Esophagus squamous epithelium (tissue), 5 donors: Measurements from ENCODE around the gene CNBP. TPM values are rescaled to one million over a fixed set of nuclear protein-coding genes. Genes with fewer than 3 reads are reported as not detected.
"Not testable (repeated sequence)": the region's sequence is repeated elsewhere in the genome, so short reads cannot be mapped to it uniquely, and the experiment has no call there.

ENCODE experiments used
- DNase-seq: peaks from one replicate; lab custom pipeline; 2025; lab: John Stamatoyannopoulos, UW
- H3K27ac ChIP-seq, 4 donors: fragments of 200-600 bp; sonication (generic); one replicate each; pipeline ENCODE4 v1.5.1; 2016 to 2019; ENCODE audit warnings: mild to moderate bottlenecking in 1 of 4
- H3K27me3 ChIP-seq, 4 donors: fragments of 200-600 bp; sonication (generic); 1 replicate in 3 of 4; 2 replicates in 1 of 4; pipeline versions ENCODE4 v1.5.1 to v1.6.0; 2017 to 2021; ENCODE audit warnings: antibody characterized with exemption in 1 of 4
- H3K36me3 ChIP-seq, 3 donors: fragments of 200-600 bp; sonication (generic); one replicate each; pipeline ENCODE4 v1.5.1; 2016 to 2019
- H3K4me1 ChIP-seq, 3 donors: fragments of 200-600 bp; sonication (generic); one replicate each; pipeline ENCODE4 v1.5.1; 2017 to 2019
- H3K4me3 ChIP-seq, 4 donors: fragments of 200-600 bp; sonication (generic); 1 replicate in 3 of 4; 2 replicates in 1 of 4; pipeline ENCODE4 v1.5.1; 2016 to 2019; ENCODE audit warnings: mild to moderate bottlenecking in 2 of 4, moderate library complexity in 1 of 4
- H3K9me3 ChIP-seq, 3 donors: fragments of 200-600 bp; sonication (generic); one replicate each; pipeline ENCODE4 v1.5.1; 2016 to 2019
- CTCF ChIP-seq, 6 experiments: fragments of 450-650 bp in 4 of 6; fragments of 200-600 bp in 2 of 6; sonication (generic) in 2 of 6; IDR thresholded peaks; one replicate each; pipeline ENCODE4 v1.5.1; 2016 to 2019; ENCODE audit warnings: antibody characterized with exemption in 6 of 6, mild to moderate bottlenecking in 4 of 6, moderate library complexity in 4 of 6
- POLR2A ChIP-seq, 4 donors: fragments of 450-650 bp; IDR thresholded peaks; one replicate each; pipeline ENCODE4 v1.6.1; 2017; ENCODE audit warnings: antibody characterized with exemption in 4 of 4, mild to moderate bottlenecking in 4 of 4, moderate library complexity in 3 of 4
- WGBS, 2 donors: methylation state at CpG; one replicate each; pipeline ENCODE4 v1.1.5; 2018; 5-methylcytosine and 5-hydroxymethylcytosine counted together
- intact Hi-C: fragments of 100-400 bp; cut with DNase I; formaldehyde crosslinking; loops from one replicate; pipeline ENCODE4 v1.15.0; 2022
- total RNA-seq, 4 donors: library from RNA; depleted of rRNA; stranded (reverse); fragments of >200 nt; gene quantifications; one replicate each; pipeline ENCODE4 v1.1.0, GENCODE V29; 2016
- donor health status: DM: yes; HTN: yes; CAD: no.

The CNBP gene
- total RNA-seq, 4 donors from 2014 or later: 209 to 435 (median 293) TPM

- DNase-seq: no peak
- Histone ChIP-seq H3K27me3 (no peaks in the 10 kb centered on the region), H3K4me3 (peak overlapping the region in 3 of 4 donors; percentile 82 to 97 (median 84)), H3K36me3 (peaks cover 0 to 27% (median 0%) of the 10 kb centered on the region in 3 donors), H3K27ac (peak overlapping the region; percentile 50 to 99 (median 99)), H3K4me1 (peaks cover 36 to 83% (median 58%) of the 10 kb centered on the region in 3 donors), H3K9me3 (no peaks in the 10 kb centered on the region)
- TF ChIP-seq CTCF (IDR thresholded peaks at IDR 0.05): no peak
- intact Hi-C loops: no loop called here
- WGBS, 2 donors: 29 to 56% methylated on average over 1 of the region's 1 CpG
These were observed 3.2 kb downstream of the CNBP start for GRCh38 chr3:129180461-129180860.

GRCh38 chr3:129176051-129176450 lies 7.6 kb downstream of the CNBP start:
- intact Hi-C loops: no loop called here
- WGBS, 2 donors: 47 to 80% methylated on average over 1 of the region's 1 CpG
- H3K4me1 ChIP-seq: peaks cover 36 to 100% (median 77%) of the 10 kb centered on the region in 3 donors
- TF ChIP-seq CTCF (IDR thresholded peaks at IDR 0.05): no peak
- no peak for TF ChIP-seq POLR2A (IDR thresholded peaks at IDR 0.05)
- H3K4me3 ChIP-seq: no peak overlapping the region
- H3K36me3 ChIP-seq: peaks cover 0 to 47% (median 6%) of the 10 kb centered on the region in 3 donors
- no peaks in the 10 kb centered on the region for H3K9me3 ChIP-seq
- no peak for DNase-seq
- no peaks in the 10 kb centered on the region for H3K27me3 ChIP-seq
- H3K27ac ChIP-seq: no peak overlapping the region

GRCh38 chr3:129173725-129174124 lies 10.0 kb downstream of the CNBP start:
- Histone ChIP-seq H3K4me3 (no peak overlapping the region), H3K27ac (no peak overlapping the region), H3K9me3 (no peaks in the 10 kb centered on the region), H3K27me3 (no peaks in the 10 kb centered on the region), H3K36me3 (peaks cover 7 to 66% (median 22%) of the 10 kb centered on the region in 3 donors), H3K4me1 (peaks cover 19 to 81% (median 57%) of the 10 kb centered on the region in 3 donors)
- intact Hi-C loops: no loop called here
- no peak for TF ChIP-seq CTCF (IDR thresholded peaks at IDR 0.05)
- no peak for TF ChIP-seq POLR2A (IDR thresholded peaks at IDR 0.05)
- DNase-seq: no peak
- 45 to 56% methylated on average over 4 of the region's 4 CpGs for WGBS, 2 donors

GRCh38 chr3:129173206-129173605 lies 10.5 kb downstream of the CNBP start:
- Histone ChIP-seq H3K9me3 (no peaks in the 10 kb centered on the region), H3K27me3 (no peaks in the 10 kb centered on the region), H3K4me3 (no peak overlapping the region), H3K4me1 (peaks cover 15 to 76% (median 52%) of the 10 kb centered on the region in 3 donors), H3K27ac (no peak overlapping the region), H3K36me3 (peaks cover 7 to 66% (median 27%) of the 10 kb centered on the region in 3 donors)
- TF ChIP-seq CTCF (IDR thresholded peaks at IDR 0.05): no peak
- no peak for TF ChIP-seq POLR2A (IDR thresholded peaks at IDR 0.05)
- intact Hi-C loops: no loop called here
- whole genome bisulfite sequencing, 2 donors: 38 to 43% methylated on average over 2 of the region's 2 CpGs
- DNase-seq: no peak

GRCh38 chr3:129166579-129167332 lies 16.9 kb downstream of the CNBP start:
- TF ChIP-seq POLR2A (IDR thresholded peaks at IDR 0.05): no peak
- no peak for TF ChIP-seq CTCF (IDR thresholded peaks at IDR 0.05)
- H3K9me3 ChIP-seq: no peaks in the 10 kb centered on the region
- H3K27ac ChIP-seq: no peak overlapping the region
- peaks cover 8 to 25% (median 12%) of the 10 kb centered on the region in 3 donors for H3K4me1 ChIP-seq
- no peak overlapping the region for H3K4me3 ChIP-seq
- peaks cover 7 to 72% (median 33%) of the 10 kb centered on the region in 3 donors for H3K36me3 ChIP-seq
- intact Hi-C loops: no loop called here
- no peaks in the 10 kb centered on the region for H3K27me3 ChIP-seq
- DNase-seq: no peak
- WGBS, 2 donors: 86 to 87% methylated on average over 14 to 15 of the region's 15 CpGs

- intact Hi-C loops, H3K9me3 ChIP-seq, H3K27ac ChIP-seq, DNase-seq, H3K27me3 ChIP-seq, H3K4me3 ChIP-seq: not testable (repeated sequence)
- WGBS, 2 donors: 92 to 96% methylated on average over 8 of the region's 8 CpGs
- Histone ChIP-seq H3K4me1 (peaks cover 8 to 16% (median 8%) of the 10 kb centered on the region in 3 donors), H3K36me3 (peaks cover 7 to 60% (median 22%) of the 10 kb centered on the region in 3 donors)
These were observed 18.1 kb downstream of the CNBP start for GRCh38 chr3:129165594-129165993.
